ENCODE results near the gene TIMM8A.
"Not testable (repeated sequence)": the region's sequence is repeated elsewhere in the genome, so short reads cannot be mapped to it uniquely, and the experiment has no call there.

Gene TIMM8A

DNA sequence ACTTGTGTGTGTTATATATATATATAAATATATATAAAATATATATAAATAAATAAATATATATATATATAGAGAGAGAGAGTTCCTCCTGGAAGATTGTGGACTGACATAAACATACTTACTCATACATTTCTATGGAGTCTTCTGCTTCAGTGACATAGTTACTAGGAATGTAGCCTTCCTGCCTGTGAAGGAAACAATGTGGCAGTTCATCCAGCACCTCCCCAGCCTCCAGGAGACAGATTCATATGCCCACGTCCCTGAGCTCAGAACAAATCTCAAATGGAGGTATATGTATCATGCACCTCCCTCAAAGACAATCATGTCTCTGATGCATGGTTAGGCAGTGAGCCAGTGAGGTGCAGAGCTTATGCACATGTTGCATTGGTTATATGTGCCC lies 11.4 kb upstream of the TIMM8A start:
- no peak for DNase-seq (ENCODE audit: low read depth)

GRCh38 chrX:101357166-101357795 lies 8.7 kb upstream of the TIMM8A start:
- no peak for DNase-seq (ENCODE audit: low read depth)

GRCh38 chrX:101349193-101349562 lies 636 bp upstream of the TIMM8A start:
- no peak for DNase-seq (ENCODE audit: low read depth)

DNA sequence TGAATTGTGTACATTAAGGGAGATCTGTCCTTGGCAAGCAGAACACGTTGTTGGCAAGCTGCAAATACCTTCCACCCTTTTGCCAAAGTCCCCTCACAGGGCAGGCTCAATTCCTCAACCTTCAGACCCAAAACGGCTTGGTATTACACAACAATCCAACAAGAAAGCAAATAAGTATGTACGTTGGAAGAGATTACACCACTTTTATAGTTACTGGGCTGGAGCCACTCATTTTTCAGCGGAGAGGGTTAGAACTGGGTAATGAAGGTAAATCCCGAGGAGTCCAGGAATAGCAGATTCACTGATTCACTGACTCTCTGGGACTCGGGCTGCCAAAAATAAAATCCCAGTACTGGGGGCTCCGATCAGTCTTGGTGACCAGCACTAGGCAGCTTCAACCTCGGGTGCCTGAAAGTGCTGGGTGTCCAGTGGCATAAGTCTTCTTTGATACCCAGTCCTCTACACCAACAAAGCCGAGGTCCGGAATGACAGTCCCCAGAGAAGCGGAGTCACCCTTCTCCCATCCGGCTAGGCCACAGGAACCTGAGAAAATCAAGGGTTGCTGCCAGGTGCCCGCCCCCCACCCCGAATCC lies 587 bp downstream of the TIMM8A start:
- DNase-seq (ENCODE audit: low read depth): peak; percentile 12

GRCh38 chrX:101337776-101338271 lies 10.7 kb downstream of the TIMM8A start:
- DNase-seq (ENCODE audit: low read depth): no peak

DNA sequence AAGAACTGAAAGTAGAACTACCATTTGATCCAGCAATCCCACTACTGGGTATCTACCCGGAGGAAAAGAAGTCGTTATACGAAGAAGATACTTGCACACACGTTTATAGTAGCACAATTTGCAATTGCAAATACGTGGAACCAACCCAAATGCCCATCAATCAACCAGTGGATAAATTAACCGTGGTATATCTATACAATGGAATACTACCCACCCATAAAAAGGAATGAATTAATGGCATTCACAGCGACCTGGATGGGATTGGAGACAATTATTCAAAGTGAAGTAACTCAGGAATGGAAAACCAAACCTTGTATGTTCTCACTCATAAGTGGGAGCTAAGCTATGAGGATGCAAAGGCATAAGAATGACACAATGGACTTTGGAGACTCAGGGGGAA lies 14.2 kb downstream of the TIMM8A start:
- DNase-seq (ENCODE audit: low read depth): not testable (repeated sequence)

GRCh38 chrX:101326600-101326999 lies 21.9 kb downstream of the TIMM8A start:
- DNase-seq (ENCODE audit: low read depth): not testable (repeated sequence)

DNA sequence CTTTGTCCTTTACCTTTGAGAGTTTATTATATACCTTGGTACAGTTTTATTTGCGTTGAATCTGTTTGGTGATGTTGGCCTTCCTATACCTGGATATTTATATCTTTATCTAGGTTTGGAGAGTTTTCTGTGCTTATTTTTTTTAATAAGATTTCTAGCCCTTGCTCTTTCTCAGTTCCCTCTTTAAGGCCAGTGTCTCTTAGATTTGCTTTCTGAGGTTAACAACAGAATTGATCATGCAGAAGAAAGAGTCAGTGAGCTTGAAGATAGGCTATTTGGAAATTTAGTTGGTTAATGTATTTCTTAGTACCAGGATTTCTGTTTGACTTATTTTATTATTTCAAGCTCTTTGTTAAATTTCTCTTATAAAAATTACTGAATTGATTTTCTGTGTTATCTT lies 44.8 kb downstream of the TIMM8A start:
- DNase-seq (ENCODE audit: low read depth): no peak

Measured in GM04503 (cell line).